ENCODE data around the gene RHOF. TPM values are rescaled to one million over a fixed set of nuclear protein-coding genes. Genes with fewer than 3 reads are reported as not detected.

RHOF gene
- total and polyA plus RNA-seq, 2 of the 8 experiments (the other 6 are each of a cell fraction or from before 2014, with no cell fraction given): 23.8 to 31.9 TPM

- Histone ChIP-seq H2BK120ac (replicated peaks; ENCODE audit: low read depth, low read length) (no peak overlapping the region), H3K23me2 (ENCODE audit: low read depth, low read length) (no peaks in the 10 kb centered on the region), H3K36me3 (ENCODE audit: control insufficient read depth in 2 of 4, insufficient read depth in 4 of 4, low read length in 3 of 4) (peaks cover 0 to 2% (median 1%) of the 10 kb centered on the region in 4 experiments; a peak in 3 of 8 replicates), H3K18ac (ENCODE audit: extremely low read depth, low read length) (no peak overlapping the region), H3K4me1 (replicated peaks in 1 of 4; ENCODE audit: control insufficient read depth in 3 of 4, insufficient read depth in 4 of 4, low read length in 3 of 4) (no peaks in the 10 kb centered on the region), H3K27me3 (replicated peaks in 1 of 4; ENCODE audit: control insufficient read depth in 3 of 4, extremely low read depth in 1 of 4, insufficient read depth in 3 of 4, low read length in 3 of 4) (no peaks in the 10 kb centered on the region), H3K9ac (replicated peaks in 1 of 4; ENCODE audit: extremely low read depth in 1 of 4, low read depth in 3 of 4, low read length in 3 of 4) (no peak overlapping the region), H3K4me3 (ENCODE audit: extremely low read depth in 1 of 4, insufficient read depth in 2 of 4, low read depth in 3 of 4, low read length in 4 of 4) (no peak overlapping the region), H2BK20ac (ENCODE audit: low read length) (no peak overlapping the region), H4K5ac (ENCODE audit: insufficient read length, low read depth, low read length) (no peak overlapping the region), H2BK15ac (ENCODE audit: low read length) (no peak overlapping the region), H3K9me3 (ENCODE audit: insufficient read depth in 2 of 2, low read depth in 1 of 2, low read length in 1 of 2) (no peaks in the 10 kb centered on the region), H4K8ac (ENCODE audit: extremely low read depth, insufficient read depth, low read length) (no peak overlapping the region), H3K4ac (replicated peaks; ENCODE audit: insufficient read length, low read depth, low read length) (no peak overlapping the region), H4K20me1 (replicated peaks in 1 of 2; ENCODE audit: control insufficient read depth in 1 of 2, insufficient read depth in 2 of 2, low read length in 2 of 2) (peaks cover 0 to 7% of the 10 kb centered on the region in 2 experiments), H2AK5ac (ENCODE audit: low read depth, low read length) (no peak overlapping the region), H2BK12ac (ENCODE audit: low read depth, low read length) (no peak overlapping the region), H3K79me1 (ENCODE audit: low read depth, low read length) (peaks cover 2% of the 10 kb centered on the region), H4K91ac (replicated peaks; ENCODE audit: insufficient read length, low read length) (no peak overlapping the region), H2AFZ (ENCODE audit: low read length) (no peak overlapping the region), H3K79me2 (ENCODE audit: control insufficient read depth in 1 of 2, insufficient read depth in 2 of 2, low read length in 2 of 2) (no peaks in the 10 kb centered on the region; a peak in 1 of 4 replicates), H3K23ac (ENCODE audit: insufficient read length) (no peak overlapping the region), H3K56ac (replicated peaks; ENCODE audit: insufficient read length, low read depth, low read length) (no peak overlapping the region), H3K4me2 (ENCODE audit: insufficient read depth in 1 of 2, low read depth in 2 of 2, low read length in 2 of 2) (no peak overlapping the region), H3K27ac (ENCODE audit: low read depth, low read length) (no peak overlapping the region), H2BK5ac (ENCODE audit: low read depth, low read length) (no peak overlapping the region), H3K14ac (ENCODE audit: insufficient read length) (no peak overlapping the region)
- DNase-seq (ENCODE audit: low read depth in 1 of 2, low spot score in 2 of 2): no peak
- ChIA-PET CTCF (ENCODE audit: partially characterized antibody) (interaction anchor here (0.7 to 1.7 kb wide), 4 partner anchors 18 to 299 kb away, joined by 3 read pairs; no protein-coding TSS in a partner anchor), POLR2A (ENCODE audit: partially characterized antibody) (interaction anchor here (1.3 to 1.7 kb wide), 3 partner anchors 12 to 23 kb away, joined by 3 read pairs; no protein-coding TSS in a partner anchor)
- 96% methylated on average over 4 of the region's 4 CpGs; no CpG with 5 or more reads in 1 of the 2 experiments for WGBS, 2 experiments (ENCODE audit: extremely low coverage in 1 of 2, insufficient coverage in 1 of 2, insufficient read length in 1 of 2, insufficient replicate concordance in 2 of 2, low coverage in 1 of 2, low lambda C conversion rate in 2 of 2, missing lambda C conversion rate in 1 of 2)
- FAIRE-seq: no peak
- TF ChIP-seq GTF2F1 (IDR thresholded peaks at IDR 0.05; ENCODE audit: borderline replicate concordance, low read depth, low read length) (no peak), CHD1 (IDR thresholded peaks at IDR 0.05; ENCODE audit: low read depth, low read length) (no peak), RAD21 (IDR thresholded peaks at IDR 0.05 in 1 of 2, conservative IDR thresholded peaks at IDR 0.05 in 1 of 2; ENCODE audit: low read depth in 2 of 2, low read length in 2 of 2) (no peak), SP1 (IDR thresholded peaks at IDR 0.05; ENCODE audit: low read depth, low read length) (no peak), JUN (IDR thresholded peaks at IDR 0.05; ENCODE audit: low read depth, low read length) (no peak), ATF3 (IDR thresholded peaks at IDR 0.05; ENCODE audit: insufficient read depth, low read depth, low read length) (no peak), RXRA (IDR thresholded peaks at IDR 0.05; ENCODE audit: insufficient read depth, low read depth, low read length) (no peak), ZNF274 (IDR thresholded peaks at IDR 0.05; ENCODE audit: borderline replicate concordance, extremely low read depth, low read length) (no peak), E2F6 (IDR thresholded peaks at IDR 0.05) (no peak), TAF7 (optimal IDR thresholded peaks at IDR 0.05; ENCODE audit: borderline replicate concordance, low read depth, low read length) (no peak), SIRT6 (IDR thresholded peaks at IDR 0.05; ENCODE audit: low read length) (no peak), KDM5A (IDR thresholded peaks at IDR 0.05; ENCODE audit: low read length) (no peak), POLR2AphosphoS5 (IDR thresholded peaks at IDR 0.05; ENCODE audit: low read depth, low read length) (no peak), CHD2 (IDR thresholded peaks at IDR 0.05; ENCODE audit: low read length) (no peak)
These were observed 52.6 kb downstream of the RHOF start for GRCh38 chr12:121740847-121741246.
